ENCODE results near the gene TNIK.

The TNIK gene

DNA sequence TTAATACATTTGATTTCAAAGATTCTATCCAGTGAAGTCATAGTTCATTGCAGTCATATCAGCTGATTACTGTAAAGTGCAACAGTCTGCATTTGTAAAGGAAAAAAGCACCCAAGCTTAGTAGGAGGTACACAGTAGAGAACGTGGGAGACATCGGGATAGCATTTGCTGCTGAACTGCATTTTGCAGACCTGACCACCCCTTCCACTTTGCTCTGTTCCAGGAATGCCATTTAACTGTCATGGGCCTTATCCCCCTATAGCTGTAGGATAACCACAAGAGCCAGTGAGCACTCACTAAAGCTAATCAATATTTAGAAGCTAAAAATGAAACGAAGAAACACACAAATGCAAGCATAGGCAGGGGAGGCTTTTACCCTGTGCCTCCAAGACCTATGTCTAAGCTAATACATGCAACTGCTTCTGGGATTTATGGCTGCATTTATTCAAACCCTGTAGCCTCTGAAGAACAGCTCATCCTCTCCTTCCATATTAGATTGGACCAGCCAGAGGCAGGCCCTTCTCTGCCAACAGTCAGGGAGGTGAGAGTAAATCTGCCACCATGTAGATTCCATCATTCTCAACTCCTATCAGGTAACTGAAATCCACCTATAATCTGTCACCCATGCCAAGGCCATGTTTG, 23.0 kb downstream of the TNIK start:
- no peak overlapping the region for H3K4me3 ChIP-seq (ENCODE audit: low read depth, low read length)
- TF ChIP-seq CTCF (IDR thresholded peaks at IDR 0.05; ENCODE audit: low read depth, low read length) = no peak

GRCh38 chr3:171436380-171436779, 23.8 kb downstream of the TNIK start:
- TF ChIP-seq CTCF (IDR thresholded peaks at IDR 0.05; ENCODE audit: low read depth, low read length) = no peak

GRCh38 chr3:171435757-171436156, 24.4 kb downstream of the TNIK start:
- no peak overlapping the region for H3K4me3 ChIP-seq (ENCODE audit: low read depth, low read length)
- TF ChIP-seq CTCF (IDR thresholded peaks at IDR 0.05; ENCODE audit: low read depth, low read length) = no peak

More at GRCh38 chr3:171436380-171436779, 23.8 kb downstream of the TNIK start:
- no peak overlapping the region for H3K4me3 ChIP-seq (ENCODE audit: low read depth, low read length)

DNA sequence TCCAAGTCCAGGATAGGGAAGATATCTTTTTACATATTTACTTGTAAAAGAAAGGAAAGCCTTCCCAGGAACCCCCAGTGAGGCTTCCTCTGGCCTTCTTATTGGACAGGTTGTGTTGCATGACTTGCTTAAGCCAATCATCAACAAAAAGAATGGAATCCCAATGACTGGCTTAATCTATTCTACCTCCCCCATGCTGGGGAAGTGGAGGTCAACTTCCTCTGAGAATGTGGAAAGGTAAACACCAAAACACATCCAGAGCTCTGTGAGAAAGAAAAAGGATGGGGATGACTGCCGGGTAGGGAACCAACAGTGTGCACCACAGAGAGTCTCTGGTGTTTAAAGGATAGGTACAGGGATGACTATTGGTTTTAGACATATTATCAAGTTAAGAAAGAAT, 25.1 kb downstream of the TNIK start:
- H3K4me3 ChIP-seq (ENCODE audit: low read depth, low read length) = no peak overlapping the region
- TF ChIP-seq CTCF (IDR thresholded peaks at IDR 0.05; ENCODE audit: low read depth, low read length) = no peak

- no peak for TF ChIP-seq CTCF (IDR thresholded peaks at IDR 0.05; ENCODE audit: low read depth, low read length)
- H3K4me3 ChIP-seq (ENCODE audit: low read depth, low read length) = no peak overlapping the region
These were observed 27.7 kb downstream of the TNIK start for GRCh38 chr3:171432548-171432947.

DNA sequence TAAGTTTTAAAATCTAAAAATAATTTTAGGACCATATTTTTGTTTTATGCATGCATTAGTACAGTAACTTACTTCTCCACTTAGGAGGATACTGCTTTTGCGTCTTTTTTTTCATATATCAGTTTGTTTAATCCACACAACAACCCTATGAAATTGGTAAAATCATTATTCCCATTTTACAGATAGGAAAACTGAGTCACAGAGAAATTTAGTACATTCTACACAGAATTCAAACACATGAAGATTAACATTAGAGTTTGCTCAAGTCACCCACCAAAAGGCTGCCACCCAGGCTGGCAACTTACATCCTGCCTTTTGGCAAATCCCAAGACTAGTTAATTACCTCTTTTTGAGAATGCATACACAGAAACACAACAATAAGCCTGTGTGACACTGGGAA, 28.7 kb downstream of the TNIK start:
- no peak for TF ChIP-seq CTCF (IDR thresholded peaks at IDR 0.05; ENCODE audit: low read depth, low read length)
- no peak overlapping the region for H3K4me3 ChIP-seq (ENCODE audit: low read depth, low read length)

DNA sequence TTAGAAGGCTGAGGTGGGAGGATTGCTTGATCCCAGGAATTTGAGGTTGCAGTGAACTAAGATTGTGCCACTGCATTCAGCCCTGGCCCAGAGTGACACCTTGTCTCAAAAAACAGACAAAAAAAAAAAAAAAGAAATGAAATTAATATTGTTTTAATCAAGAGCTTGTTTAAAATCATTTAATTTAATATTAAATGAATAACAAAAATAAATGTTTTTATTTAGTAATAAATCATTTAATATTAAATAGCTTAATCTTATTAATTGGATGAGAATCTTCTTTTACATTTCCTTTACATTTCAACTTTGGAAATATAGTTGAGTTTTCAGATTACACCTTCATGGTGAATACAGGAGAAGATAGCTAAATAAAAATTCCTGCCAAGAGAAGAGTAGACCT, 29.7 kb downstream of the TNIK start:
- no peak overlapping the region for H3K4me3 ChIP-seq (ENCODE audit: low read depth, low read length)
- TF ChIP-seq CTCF (IDR thresholded peaks at IDR 0.05; ENCODE audit: low read depth, low read length) = no peak

All from WI38 (cell line).